HG02885 (cell line): ENCODE measurements around the gene MACROD2.
"Not testable (repeated sequence)": the region's sequence is repeated elsewhere in the genome, so short reads cannot be mapped to it uniquely, and the experiment has no call there.

ENCODE experiments used
- ATAC-seq: cut with Tn5 transposase; IDR thresholded peaks from one replicate; pipeline ENCODE4 v1.9.1; 2021; ENCODE audit warnings: mild to moderate bottlenecking; ENCODE audit not compliant: unreplicated experiment, poor library complexity

Gene MACROD2

GRCh38 chr20:14918281-14918680 is 923.0 kb downstream of the MACROD2 start:
- ATAC-seq = no peak

- ATAC-seq = no peak
Measured at GRCh38 chr20:14918976-14919375, 923.7 kb downstream of the MACROD2 start.

DNA sequence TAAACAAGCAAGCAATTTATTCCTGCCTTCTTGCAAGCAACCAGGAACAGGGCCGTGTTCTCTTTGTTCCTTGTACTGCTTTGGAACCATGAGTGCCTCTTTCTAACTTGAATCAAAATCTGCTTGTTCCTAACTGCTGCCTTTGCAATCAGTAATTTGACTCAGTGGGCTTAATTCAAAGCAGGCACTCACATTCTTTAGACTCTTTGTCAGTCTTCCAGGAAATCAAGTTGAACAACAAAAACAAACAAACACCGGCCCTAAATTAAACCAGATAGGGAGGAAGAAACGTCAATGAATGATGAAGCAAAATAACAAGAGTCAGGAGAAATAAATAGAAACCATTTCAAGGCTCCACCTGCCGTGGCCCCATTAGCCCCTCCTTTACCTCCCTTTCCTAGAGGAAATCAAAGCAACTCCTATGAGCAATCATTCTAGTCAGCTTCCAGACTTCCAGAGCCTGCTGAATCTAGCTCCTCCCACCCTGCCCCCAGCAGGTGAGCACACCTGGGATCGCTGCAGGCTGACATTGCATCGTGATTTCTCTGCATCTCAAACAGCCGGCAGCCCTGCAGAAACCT is 924.3 kb downstream of the MACROD2 start:
- no peak for ATAC-seq

DNA sequence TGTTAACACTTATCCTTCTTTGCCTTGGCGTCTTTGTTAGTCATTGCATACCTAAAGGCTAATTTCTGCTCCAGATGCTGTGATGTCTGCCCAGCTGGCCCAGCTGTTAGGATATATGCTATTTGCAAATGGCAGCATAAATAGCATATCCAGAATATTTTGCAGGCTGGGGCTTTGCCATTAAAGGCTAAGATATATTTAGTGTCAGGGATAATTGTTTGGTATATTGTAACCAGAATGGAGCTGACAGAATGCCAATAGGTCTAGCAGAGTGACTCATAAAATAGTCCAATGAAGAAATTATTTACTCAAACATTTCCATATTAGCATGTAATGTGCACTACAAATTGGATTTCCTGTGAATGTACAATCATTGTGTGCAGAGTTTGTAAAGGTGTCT is 926.2 kb downstream of the MACROD2 start:
- no peak for ATAC-seq

- ATAC-seq = no peak
Measured at GRCh38 chr20:14922503-14923267, 927.4 kb downstream of the MACROD2 start.

DNA sequence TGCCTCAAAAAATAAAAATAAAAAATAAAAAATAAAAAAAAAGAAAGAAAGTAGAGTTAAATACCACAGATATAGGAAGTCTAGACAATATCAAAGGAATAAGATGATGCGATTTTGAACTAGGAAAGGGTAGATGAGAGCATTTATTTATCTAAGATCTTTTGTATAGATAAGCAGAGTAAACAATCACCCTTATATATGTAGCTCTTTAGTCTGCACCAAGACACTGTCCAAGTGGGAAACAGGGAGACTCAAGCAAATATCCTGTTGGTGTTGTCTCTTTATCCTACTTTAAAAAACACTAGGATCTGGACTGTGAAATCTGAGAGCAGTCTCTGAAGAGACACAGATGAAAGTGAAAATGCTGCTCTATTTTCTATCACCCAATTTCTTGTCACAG is 929.1 kb downstream of the MACROD2 start:
- ATAC-seq = no peak

DNA sequence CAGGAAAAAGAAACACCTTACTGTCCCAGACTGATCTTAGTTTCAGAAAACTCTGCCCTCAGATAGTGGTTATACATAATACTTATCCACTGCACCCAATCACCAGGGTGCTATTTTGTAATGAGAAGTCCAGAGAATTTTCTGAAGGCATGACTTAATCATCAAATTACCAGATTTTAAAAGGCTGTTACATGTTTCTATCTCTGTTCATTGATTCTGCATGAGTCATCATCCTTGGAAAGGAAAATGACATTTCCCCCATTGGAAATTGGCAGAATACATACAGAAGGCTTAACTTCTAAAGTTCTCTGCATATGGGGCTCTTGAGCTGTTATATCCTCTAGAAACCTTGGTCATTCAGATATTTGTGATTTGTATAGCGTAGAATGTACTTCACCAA is 930.0 kb downstream of the MACROD2 start:
- no peak for ATAC-seq

GRCh38 chr20:14926436-14926835 is 931.1 kb downstream of the MACROD2 start:
- ATAC-seq = not testable (repeated sequence)

GRCh38 chr20:14928083-14928482 is 932.8 kb downstream of the MACROD2 start:
- no peak for ATAC-seq

DNA sequence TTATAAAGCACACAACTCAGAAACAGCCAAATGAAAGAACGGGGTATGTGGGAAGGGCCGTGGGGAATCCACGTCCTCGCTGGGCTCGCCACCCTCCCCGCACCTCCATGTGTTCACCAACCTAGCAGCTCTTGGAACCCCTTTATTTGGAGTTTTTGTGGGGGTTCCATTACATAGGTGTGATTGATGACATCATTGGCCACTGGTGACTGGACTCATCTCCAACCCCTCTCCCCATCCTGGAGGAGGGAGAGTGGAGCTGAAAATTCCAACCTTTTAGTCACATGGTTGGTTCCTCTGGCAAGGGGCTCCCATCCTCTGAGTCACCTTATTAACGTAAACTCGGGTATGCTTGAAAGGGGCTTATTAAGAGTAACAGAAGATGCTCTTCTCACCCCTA is 934.1 kb downstream of the MACROD2 start:
- no peak for ATAC-seq

DNA sequence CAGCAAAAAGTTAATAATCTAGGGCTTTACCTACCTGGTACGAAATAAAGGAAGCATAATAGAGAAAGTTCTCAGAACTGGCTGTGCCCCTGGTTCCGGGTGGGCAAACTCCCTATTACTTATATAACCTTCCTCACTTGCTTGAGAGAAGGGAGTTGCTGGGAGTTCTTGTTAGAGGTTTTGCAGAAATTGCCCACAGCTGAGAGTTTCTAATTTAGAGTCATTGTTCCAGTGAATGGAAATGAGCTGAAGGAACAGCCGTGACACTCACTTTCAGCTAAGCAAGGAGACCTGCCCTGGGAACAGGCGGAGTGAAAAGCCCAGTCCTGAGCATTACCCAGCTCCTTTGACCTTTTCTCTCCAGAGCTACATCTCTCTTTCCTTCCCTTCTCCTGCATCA is 936.7 kb downstream of the MACROD2 start:
- ATAC-seq = no peak

- no peak for ATAC-seq
Measured at GRCh38 chr20:14935285-14935684, 940.0 kb downstream of the MACROD2 start.

- no peak for ATAC-seq
Measured at GRCh38 chr20:14937021-14937420, 941.7 kb downstream of the MACROD2 start.

GRCh38 chr20:14937846-14938245 is 942.5 kb downstream of the MACROD2 start:
- no peak for ATAC-seq

- no peak for ATAC-seq
Measured at GRCh38 chr20:14947536-14947935, 952.2 kb downstream of the MACROD2 start.

DNA sequence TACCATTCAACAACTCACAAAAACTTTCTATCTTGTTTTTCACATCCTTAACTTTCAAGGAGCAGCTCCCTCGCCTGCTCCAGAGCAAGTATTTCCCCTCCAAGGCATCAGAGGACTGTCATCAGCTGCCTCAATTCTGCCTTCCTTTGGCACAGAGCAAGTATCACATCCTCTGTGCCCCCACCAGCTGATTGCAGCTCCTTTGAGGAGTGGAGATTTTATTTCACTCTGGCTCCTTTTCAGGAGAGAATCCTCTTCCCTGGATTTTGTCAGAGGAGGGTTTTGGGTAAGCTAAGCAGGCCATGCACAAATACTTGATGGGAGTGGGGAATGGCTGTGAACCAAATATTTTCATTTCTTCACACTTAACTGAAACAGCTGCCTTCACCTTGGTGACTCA is 952.6 kb downstream of the MACROD2 start:
- ATAC-seq = no peak

DNA sequence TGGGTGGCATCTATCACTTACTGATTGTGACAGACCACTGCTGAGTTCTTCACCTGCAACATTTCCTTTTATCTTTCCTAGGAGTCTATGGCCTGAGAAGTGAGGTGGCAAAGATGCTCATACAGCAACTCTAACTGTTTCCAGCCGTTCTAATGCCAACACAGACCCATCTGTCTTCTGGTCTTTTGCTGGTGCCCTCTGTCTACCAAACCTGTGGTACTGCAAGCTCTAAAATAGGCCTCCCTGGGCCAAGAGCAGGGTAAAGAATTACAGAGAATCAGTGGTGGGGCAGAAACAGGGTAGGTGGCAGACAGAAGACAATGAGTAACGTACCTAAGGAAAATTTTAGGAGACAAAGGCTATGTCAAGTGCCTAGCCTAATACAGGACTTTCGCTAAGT is 953.1 kb downstream of the MACROD2 start:
- no peak for ATAC-seq

GRCh38 chr20:14950633-14951032 is 955.3 kb downstream of the MACROD2 start:
- no peak for ATAC-seq

GRCh38 chr20:14951105-14951504 is 955.8 kb downstream of the MACROD2 start:
- peak; percentile 58 for ATAC-seq

GRCh38 chr20:14951707-14952418 is 956.5 kb downstream of the MACROD2 start:
- no peak for ATAC-seq

GRCh38 chr20:14953736-14954135 is 958.4 kb downstream of the MACROD2 start:
- no peak for ATAC-seq
